CD14-positive monocyte (primary cell): ENCODE results near the gene RPS21. TPM values are rescaled to one million over a fixed set of nuclear protein-coding genes. Genes with fewer than 3 reads are reported as not detected.

Experiments
- DNase-seq, 3 donors: peaks; one replicate each; pipeline ENCODE4 v3.0.0-alpha.2; 2011 to 2022
- H2AFZ ChIP-seq: 2 replicates; pipeline ENCODE4 v1.6.0; 2012; ENCODE audit warnings: mild to moderate bottlenecking, low read depth, low read length, inconsistent platforms; ENCODE audit not compliant: insufficient read depth, poor library complexity, severe bottlenecking
- H3K27ac ChIP-seq, 2 donors: 1 replicate in 1 of 2; 2 replicates in 1 of 2; pipeline ENCODE4 v1.5.1; 2012 to 2013; ENCODE audit warnings: low read length in 2 of 2, control low read depth in 1 of 2, inconsistent platforms in 1 of 2, low read depth in 1 of 2, mild to moderate bottlenecking in 1 of 2
- H3K27me3 ChIP-seq, 2 donors: one replicate each; pipeline versions ENCODE4 v1.6.0 to v1.6.1; 2011 to 2013; ENCODE audit warnings: low read length in 2 of 2; ENCODE audit not compliant: control insufficient read depth in 2 of 2, insufficient read depth in 2 of 2
- H3K36me3 ChIP-seq, 2 donors: replicated peaks in 1 of 2; 1 replicate in 1 of 2; 2 replicates in 1 of 2; pipeline versions ENCODE4 v1.5.1 to v1.6.1; 2012 to 2013; ENCODE audit warnings: low read length in 2 of 2, control low read depth in 1 of 2, inconsistent platforms in 1 of 2, mild to moderate bottlenecking in 1 of 2; ENCODE audit not compliant: insufficient read depth in 2 of 2, control insufficient read depth in 1 of 2
- H3K4me1 ChIP-seq, 2 donors: 1 replicate in 1 of 2; 2 replicates in 1 of 2; pipeline versions ENCODE4 v1.5.1 to v1.6.1; 2012 to 2013; ENCODE audit warnings: low read length in 2 of 2, control low read depth in 1 of 2, inconsistent platforms in 1 of 2, mild to moderate bottlenecking in 1 of 2, moderate library complexity in 1 of 2; ENCODE audit not compliant: insufficient read depth in 2 of 2, control insufficient read depth in 1 of 2
- H3K4me2 ChIP-seq: replicated peaks from 2 replicates; pipeline ENCODE3; 2012; ENCODE audit warnings: low read length, moderate library complexity, mild to moderate bottlenecking; ENCODE audit not compliant: poor library complexity, severe bottlenecking; ENCODE audit errors: extremely low read depth
- H3K4me3 ChIP-seq, 3 experiments: fragments of 200-600 bp in 1 of 3; sonication (generic) in 1 of 3; replicated peaks in 1 of 3; 1 replicate in 2 of 3; 2 replicates in 1 of 3; pipeline ENCODE4 v1.5.1; 2011 to 2013; ENCODE audit warnings: low read length in 3 of 3, mild to moderate bottlenecking in 3 of 3, control low read depth in 2 of 3, low read depth in 2 of 3, inconsistent platforms in 1 of 3, moderate library complexity in 1 of 3
- H3K79me2 ChIP-seq: 2 replicates; pipeline ENCODE4 v1.6.0; 2012; ENCODE audit warnings: mild to moderate bottlenecking, control low read depth, inconsistent platforms, low read length, moderate library complexity; ENCODE audit not compliant: insufficient read depth
- H3K9ac ChIP-seq: 2 replicates; pipeline ENCODE4 v1.6.0; 2017; ENCODE audit warnings: low read length, mild to moderate bottlenecking; ENCODE audit not compliant: insufficient read depth, poor library complexity, severe bottlenecking
- H3K9me3 ChIP-seq, 2 donors: replicated peaks in 1 of 2; 1 replicate in 1 of 2; 2 replicates in 1 of 2; pipeline versions ENCODE4 v1.5.1 to v1.6.1; 2012 to 2013; ENCODE audit warnings: low read length in 2 of 2, control low read depth in 1 of 2; ENCODE audit not compliant: control insufficient read depth in 1 of 2, insufficient read depth in 1 of 2
- H4K20me1 ChIP-seq: 2 replicates; pipeline ENCODE4 v1.6.0; 2012; ENCODE audit warnings: mild to moderate bottlenecking, low read length, control low read depth, moderate library complexity; ENCODE audit not compliant: insufficient read depth
- H3K27ac Mint-ChIP-seq, 7 donors: one replicate each; pipeline ENCODE4 v1.8.0; 2020; ENCODE audit warnings: mild to moderate bottlenecking in 7 of 7, mixed read lengths in 7 of 7, moderate library complexity in 6 of 7, inconsistent platforms in 2 of 7
- H3K27me3 Mint-ChIP-seq, 3 donors: one replicate each; pipeline ENCODE4 v1.8.0; 2021 to 2022; ENCODE audit warnings: low read depth in 3 of 3, mild to moderate bottlenecking in 3 of 3, mixed read lengths in 3 of 3, moderate library complexity in 3 of 3, inconsistent platforms in 1 of 3
- H3K36me3 Mint-ChIP-seq, 2 donors: one replicate each; pipeline ENCODE4 v1.8.0; 2020; ENCODE audit warnings: mixed read lengths in 2 of 2, inconsistent platforms in 1 of 2, mild to moderate bottlenecking in 1 of 2
- H3K4me1 Mint-ChIP-seq: one replicate; pipeline ENCODE4 v1.8.0; 2020; ENCODE audit warnings: mild to moderate bottlenecking, mixed read lengths
- H3K4me3 Mint-ChIP-seq, 2 donors: one replicate each; pipeline ENCODE4 v1.8.0; 2020; ENCODE audit warnings: mild to moderate bottlenecking in 2 of 2, mixed read lengths in 2 of 2, moderate library complexity in 1 of 2
- H3K9me3 Mint-ChIP-seq, 7 donors: one replicate each; pipeline ENCODE4 v1.8.0; 2020 to 2022; ENCODE audit warnings: mixed read lengths in 7 of 7, mild to moderate bottlenecking in 6 of 7, moderate library complexity in 6 of 7, inconsistent platforms in 2 of 7
- WGBS: methylation state at CpG from one replicate; pipeline ENCODE4 v1.1.5; 2013; ENCODE audit warnings: missing lambda C conversion rate; ENCODE audit not compliant: insufficient coverage; 5-methylcytosine and 5-hydroxymethylcytosine counted together
- intact Hi-C, 2 donors: fragments of 100-400 bp; cut with micrococcal nuclease; formaldehyde crosslinking; loops; one replicate each; pipeline versions ENCODE4 v1.15.0 to v1.15.1; 2023
- polyA plus RNA-seq, 3 donors: library from polyadenylated mRNA; depleted of rRNA in 1 of 3; unstranded in 2 of 3; stranded (reverse) in 1 of 3; fragments of 300-500 nt in 2 of 3; fragments of >200 nt in 1 of 3; fragmentation: Illumina TruSeq in 2 of 3; gene quantifications; 1 replicate in 2 of 3; 2 replicates in 1 of 3; pipeline ENCODE4 v1.2.3, GENCODE V29; 2012 to 2021
- TF ChIP-seq, protein P1 (sequence below): fragments of 200-600 bp; IDR thresholded peaks from one replicate; pipeline ENCODE4 v1.8.0; 2022; ENCODE audit warnings: antibody characterized with exemption, mild to moderate bottlenecking

The RPS21 gene
- polyA plus RNA-seq, 3 donors, result 799 to 6,263 (median 968) TPM

DNA sequence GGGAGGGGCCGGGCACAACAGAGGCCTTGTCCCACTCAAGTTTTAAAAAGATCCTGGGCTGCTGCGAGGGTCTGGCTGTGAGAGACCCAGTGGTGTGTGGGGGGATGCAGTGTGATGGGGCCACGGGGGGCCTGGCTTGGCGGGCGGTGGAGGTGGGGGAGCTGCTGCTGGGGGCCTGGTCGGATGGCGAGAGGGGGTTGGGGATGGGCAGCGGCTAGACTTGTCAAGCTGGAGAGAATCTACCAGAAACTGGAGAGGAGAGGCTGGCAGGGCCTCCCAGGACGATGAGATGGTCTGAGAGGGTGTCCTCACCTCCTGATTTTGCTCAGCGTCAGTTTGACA lies 5.1 kb downstream of the RPS21 start:
- H3K4me1 Mint-ChIP-seq, result peaks cover 12% of the 10 kb centered on the region
- TF ChIP-seq, protein P1, sequence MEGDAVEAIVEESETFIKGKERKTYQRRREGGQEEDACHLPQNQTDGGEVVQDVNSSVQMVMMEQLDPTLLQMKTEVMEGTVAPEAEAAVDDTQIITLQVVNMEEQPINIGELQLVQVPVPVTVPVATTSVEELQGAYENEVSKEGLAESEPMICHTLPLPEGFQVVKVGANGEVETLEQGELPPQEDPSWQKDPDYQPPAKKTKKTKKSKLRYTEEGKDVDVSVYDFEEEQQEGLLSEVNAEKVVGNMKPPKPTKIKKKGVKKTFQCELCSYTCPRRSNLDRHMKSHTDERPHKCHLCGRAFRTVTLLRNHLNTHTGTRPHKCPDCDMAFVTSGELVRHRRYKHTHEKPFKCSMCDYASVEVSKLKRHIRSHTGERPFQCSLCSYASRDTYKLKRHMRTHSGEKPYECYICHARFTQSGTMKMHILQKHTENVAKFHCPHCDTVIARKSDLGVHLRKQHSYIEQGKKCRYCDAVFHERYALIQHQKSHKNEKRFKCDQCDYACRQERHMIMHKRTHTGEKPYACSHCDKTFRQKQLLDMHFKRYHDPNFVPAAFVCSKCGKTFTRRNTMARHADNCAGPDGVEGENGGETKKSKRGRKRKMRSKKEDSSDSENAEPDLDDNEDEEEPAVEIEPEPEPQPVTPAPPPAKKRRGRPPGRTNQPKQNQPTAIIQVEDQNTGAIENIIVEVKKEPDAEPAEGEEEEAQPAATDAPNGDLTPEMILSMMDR, result no peak
- H3K27me3 Mint-ChIP-seq, result no peaks in the 10 kb centered on the region
- Histone ChIP-seq H3K9ac (no peak overlapping the region), H3K79me2 (peaks cover 25% of the 10 kb centered on the region), H3K36me3 (peaks cover 27 to 58% of the 10 kb centered on the region in 2 donors), H3K4me3 (no peak overlapping the region), H3K27ac (no peak overlapping the region), H3K4me2 (no peak overlapping the region), H4K20me1 (peaks cover 29% of the 10 kb centered on the region), H3K9me3 (no peaks in the 10 kb centered on the region), H3K27me3 (no peaks in the 10 kb centered on the region), H2AFZ (no peak overlapping the region), H3K4me1 (peaks cover 9 to 12% of the 10 kb centered on the region in 2 donors)
- no peak overlapping the region for H3K4me3 Mint-ChIP-seq
- H3K9me3 Mint-ChIP-seq, result no peaks in the 10 kb centered on the region
- DNase-seq, result no peak
- H3K36me3 Mint-ChIP-seq, result peaks cover 43 to 71% of the 10 kb centered on the region in 2 donors
- intact Hi-C loops, result no loop called here
- peak overlapping the region in 1 of 7 donors; percentile 56 for H3K27ac Mint-ChIP-seq
- 90% methylated on average over 8 of the region's 10 CpGs for WGBS

DNA sequence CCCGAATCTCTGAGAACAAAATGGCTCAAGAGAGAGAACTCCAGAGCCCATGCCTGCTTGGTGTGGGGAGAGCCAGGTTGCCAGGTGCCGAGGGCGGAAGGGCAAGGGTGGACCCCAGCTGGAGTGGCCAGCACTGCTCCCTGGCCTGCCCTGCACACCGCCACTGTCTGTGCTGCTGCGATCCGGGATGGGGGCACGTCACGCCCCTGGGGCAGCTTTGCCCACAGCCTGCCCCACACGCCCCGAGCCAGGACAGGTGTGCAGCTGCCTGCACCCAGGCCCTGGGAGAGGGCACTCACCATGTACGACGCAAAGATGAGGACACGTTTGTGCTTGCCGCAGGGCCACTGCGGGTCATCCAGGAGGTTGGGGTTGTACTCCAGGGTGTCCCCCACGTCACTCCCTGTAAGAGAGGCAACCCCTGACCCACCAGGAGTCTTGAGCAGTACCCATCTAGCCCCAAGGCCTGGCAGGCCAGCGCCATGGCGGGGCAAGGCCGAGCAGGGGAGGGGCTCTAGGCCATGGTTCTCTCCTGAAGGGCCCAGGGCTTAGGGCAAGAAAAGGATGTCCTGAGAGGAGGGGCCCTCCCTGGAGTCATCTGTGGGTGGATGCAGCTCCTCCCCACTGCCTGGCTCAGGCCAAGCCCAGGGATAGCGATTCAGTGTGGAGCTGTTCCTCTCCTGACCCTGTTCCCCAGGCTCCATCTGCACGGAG lies 5.9 kb downstream of the RPS21 start:
- no peaks in the 10 kb centered on the region for H3K9me3 ChIP-seq
- Mint-ChIP-seq H3K27ac (peak overlapping the region in 2 of 7 donors; percentile 8 to 50), H3K9me3 (peaks cover 0 to 2% (median 0%) of the 10 kb centered on the region in 7 donors), H3K36me3 (peaks cover 43 to 72% of the 10 kb centered on the region in 2 donors), H3K4me1 (peaks cover 7% of the 10 kb centered on the region), H3K27me3 (no peaks in the 10 kb centered on the region), H3K4me3 (no peak overlapping the region)
- no peak overlapping the region for H3K4me3 ChIP-seq
- no peak for DNase-seq
- peaks cover 27 to 58% of the 10 kb centered on the region in 2 donors for H3K36me3 ChIP-seq
- H3K27me3 ChIP-seq, result no peaks in the 10 kb centered on the region
- peaks cover 24% of the 10 kb centered on the region for H4K20me1 ChIP-seq
- no peak overlapping the region for H3K27ac ChIP-seq
- H3K9ac ChIP-seq, result no peak overlapping the region
- H3K79me2 ChIP-seq, result peaks cover 18% of the 10 kb centered on the region
- H3K4me1 ChIP-seq, result peaks cover 4 to 6% of the 10 kb centered on the region in 2 donors
- H2AFZ ChIP-seq, result no peak overlapping the region
- intact Hi-C loops, result no loop called here
- WGBS, result 97% methylated on average over 18 of the region's 21 CpGs
- TF ChIP-seq, protein P1, result no peak
- H3K4me2 ChIP-seq, result no peak overlapping the region
